ENCODE data around the gene SPATA31E1.

SPATA31E1 gene

DNA sequence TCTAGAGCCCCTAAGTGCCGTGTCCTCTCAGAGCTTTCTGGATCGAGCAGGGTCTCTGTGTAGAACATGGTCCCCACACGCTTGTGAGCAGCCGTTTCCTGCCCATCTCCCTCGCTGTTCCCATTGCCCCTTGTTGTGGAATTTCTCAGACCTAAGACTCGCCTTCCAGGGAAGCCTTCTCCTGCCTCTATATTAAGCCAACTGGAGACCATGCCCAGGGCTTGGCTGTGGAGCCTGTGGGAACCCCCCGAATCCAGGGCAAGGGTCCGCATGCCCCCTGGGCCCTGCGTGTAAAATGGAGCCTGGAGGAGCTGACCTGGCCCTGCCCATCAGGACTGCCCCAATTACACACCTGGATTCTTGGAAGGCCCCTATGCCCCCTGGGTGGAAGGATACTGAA lies 14.5 kb upstream of the SPATA31E1 start:
- in situ Hi-C loops (cut with HindIII; ENCODE audit: low sequenced_read_pairs): no loop called here
- no peak overlapping the region for H3K4me3 ChIP-seq (ENCODE audit: low read depth, low read length)
- TF ChIP-seq, protein P1, sequence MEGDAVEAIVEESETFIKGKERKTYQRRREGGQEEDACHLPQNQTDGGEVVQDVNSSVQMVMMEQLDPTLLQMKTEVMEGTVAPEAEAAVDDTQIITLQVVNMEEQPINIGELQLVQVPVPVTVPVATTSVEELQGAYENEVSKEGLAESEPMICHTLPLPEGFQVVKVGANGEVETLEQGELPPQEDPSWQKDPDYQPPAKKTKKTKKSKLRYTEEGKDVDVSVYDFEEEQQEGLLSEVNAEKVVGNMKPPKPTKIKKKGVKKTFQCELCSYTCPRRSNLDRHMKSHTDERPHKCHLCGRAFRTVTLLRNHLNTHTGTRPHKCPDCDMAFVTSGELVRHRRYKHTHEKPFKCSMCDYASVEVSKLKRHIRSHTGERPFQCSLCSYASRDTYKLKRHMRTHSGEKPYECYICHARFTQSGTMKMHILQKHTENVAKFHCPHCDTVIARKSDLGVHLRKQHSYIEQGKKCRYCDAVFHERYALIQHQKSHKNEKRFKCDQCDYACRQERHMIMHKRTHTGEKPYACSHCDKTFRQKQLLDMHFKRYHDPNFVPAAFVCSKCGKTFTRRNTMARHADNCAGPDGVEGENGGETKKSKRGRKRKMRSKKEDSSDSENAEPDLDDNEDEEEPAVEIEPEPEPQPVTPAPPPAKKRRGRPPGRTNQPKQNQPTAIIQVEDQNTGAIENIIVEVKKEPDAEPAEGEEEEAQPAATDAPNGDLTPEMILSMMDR (IDR thresholded peaks at IDR 0.05; ENCODE audit: low read depth, low read length): no peak
- DNase-seq (ENCODE audit: low read depth, low spot score): no peak

- H3K4me3 ChIP-seq (ENCODE audit: low read depth, low read length): no peak overlapping the region
- in situ Hi-C loops (cut with HindIII; ENCODE audit: low sequenced_read_pairs): no loop called here
- TF ChIP-seq, protein P1 (IDR thresholded peaks at IDR 0.05; ENCODE audit: low read depth, low read length): no peak
- no peak for DNase-seq (ENCODE audit: low read depth, low spot score)
Observed at GRCh38 chr9:87868635-87869034, 14.0 kb upstream of the SPATA31E1 start.

DNA sequence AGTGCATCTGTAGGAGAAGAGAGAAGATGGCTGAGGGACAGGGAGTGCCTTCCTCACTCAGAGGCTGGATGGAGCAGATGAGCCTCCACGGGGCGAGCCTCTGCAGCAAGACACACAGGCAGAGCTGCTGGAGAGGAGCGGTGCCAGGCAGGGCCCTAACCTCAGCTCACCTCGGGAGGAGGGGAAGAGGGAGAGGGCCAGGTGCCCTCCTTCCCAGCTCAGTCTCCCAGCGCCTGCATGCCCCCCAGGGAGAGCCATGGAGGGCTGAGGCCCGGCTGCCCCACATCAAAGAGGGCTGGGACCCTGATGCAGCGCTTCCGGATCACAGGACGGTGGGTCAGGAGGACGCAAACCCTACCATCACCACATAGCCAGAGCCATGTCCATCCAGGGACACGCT lies 13.6 kb upstream of the SPATA31E1 start:
- in situ Hi-C loops (cut with HindIII; ENCODE audit: low sequenced_read_pairs): no loop called here
- no peak for DNase-seq (ENCODE audit: low read depth, low spot score)
- H3K4me3 ChIP-seq (ENCODE audit: low read depth, low read length): no peak overlapping the region
- TF ChIP-seq, protein P1 (IDR thresholded peaks at IDR 0.05; ENCODE audit: low read depth, low read length): no peak

DNA sequence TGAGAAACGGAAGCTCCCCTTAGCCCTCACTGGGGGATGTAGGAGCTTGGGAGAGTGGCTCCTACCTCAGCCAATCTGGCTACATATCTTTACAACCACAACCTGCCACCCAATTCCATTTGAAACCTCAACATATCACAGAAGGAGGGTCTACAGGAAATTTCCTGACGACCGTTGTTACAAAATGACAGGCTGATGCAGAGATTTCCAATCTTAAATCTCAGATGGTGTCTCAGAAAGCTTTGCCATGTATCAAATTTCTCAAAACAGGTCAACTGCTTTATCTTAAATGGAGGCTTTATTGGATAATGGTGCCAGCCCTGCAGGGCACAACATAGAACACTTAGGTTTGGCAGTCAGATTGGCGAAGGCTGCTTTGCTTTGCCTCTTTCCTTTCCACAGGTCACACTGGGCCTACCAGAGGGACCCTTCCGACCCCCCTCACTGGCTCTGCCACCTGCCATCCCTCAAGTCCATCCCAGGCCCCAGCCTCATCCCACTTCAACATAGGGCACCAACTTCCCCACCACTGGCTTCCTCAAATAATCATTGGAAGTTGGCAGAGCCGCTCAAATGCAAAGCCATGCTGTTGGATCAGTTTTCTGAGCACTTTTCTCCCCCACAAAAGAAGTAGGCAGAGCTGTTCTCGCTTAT lies 11.1 kb upstream of the SPATA31E1 start:
- TF ChIP-seq, protein P1 (IDR thresholded peaks at IDR 0.05; ENCODE audit: low read depth, low read length): no peak
- no peak overlapping the region for H3K4me3 ChIP-seq (ENCODE audit: low read depth, low read length)
- in situ Hi-C loops (cut with HindIII; ENCODE audit: low sequenced_read_pairs): no loop called here
- no peak for DNase-seq (ENCODE audit: low read depth, low spot score)

GRCh38 chr9:87872079-87872624 lies 10.5 kb upstream of the SPATA31E1 start:
- in situ Hi-C loops (cut with HindIII; ENCODE audit: low sequenced_read_pairs): no loop called here
- DNase-seq (ENCODE audit: low read depth, low spot score): peak; percentile 20
- TF ChIP-seq, protein P1 (IDR thresholded peaks at IDR 0.05; ENCODE audit: low read depth, low read length): no peak
- no peak overlapping the region for H3K4me3 ChIP-seq (ENCODE audit: low read depth, low read length)

GRCh38 chr9:87873607-87874303 lies 8.9 kb upstream of the SPATA31E1 start:
- no peak overlapping the region for H3K4me3 ChIP-seq (ENCODE audit: low read depth, low read length)
- DNase-seq (ENCODE audit: low read depth, low spot score): no peak
- TF ChIP-seq, protein P1 (IDR thresholded peaks at IDR 0.05; ENCODE audit: low read depth, low read length): no peak
- in situ Hi-C loops (cut with HindIII; ENCODE audit: low sequenced_read_pairs): no loop called here

All from astrocyte of the spinal cord (primary cell).